Endothelial cell of umbilical vein (primary cell): ENCODE measurements around the gene JUND.

Source experiments
- EZH2 ChIP-seq: IDR thresholded peaks from 2 replicates; pipeline ENCODE4 v1.6.1; 2012; ENCODE audit warnings: borderline replicate concordance, low read depth, mild to moderate bottlenecking, moderate library complexity, low read length, inconsistent platforms; ENCODE audit not compliant: severe bottlenecking
- FOS ChIP-seq: IDR thresholded peaks from 2 replicates; pipeline ENCODE4 v1.6.1; 2011; ENCODE audit warnings: mild to moderate bottlenecking, low read length, moderate library complexity, borderline replicate concordance; ENCODE audit not compliant: insufficient read depth
- GATA2 ChIP-seq: IDR thresholded peaks from 2 replicates; pipeline ENCODE4 v1.7.0; 2011; ENCODE audit warnings: low read depth, mild to moderate bottlenecking, moderate library complexity, mixed read lengths, low read length; ENCODE audit not compliant: insufficient read length, insufficient read depth
- JUN ChIP-seq: IDR thresholded peaks from 2 replicates; pipeline ENCODE4 v1.6.1; 2011; ENCODE audit warnings: borderline replicate concordance, low read depth; ENCODE audit not compliant: insufficient read length, insufficient read depth
- MYC ChIP-seq: IDR thresholded peaks from one replicate; pipeline ENCODE4 v1.6.1; 2011; ENCODE audit warnings: mild to moderate bottlenecking, low read depth, low read length
- POLR2A ChIP-seq: IDR thresholded peaks from 2 replicates; pipeline ENCODE4 v1.6.1; 2012; ENCODE audit warnings: low read depth, mild to moderate bottlenecking, control low read depth, low read length
- POLR2AphosphoS5 ChIP-seq: IDR thresholded peaks from 2 replicates; pipeline ENCODE4 v1.6.1; 2012; ENCODE audit warnings: low read depth, mild to moderate bottlenecking, control low read depth, low read length, moderate library complexity; ENCODE audit not compliant: insufficient read depth
- TF ChIP-seq, protein P1 (sequence below), 2 donors: IDR thresholded peaks; 1 replicate in 1 of 2; 2 replicates in 1 of 2; pipeline ENCODE4 v1.5.1; 2011; ENCODE audit warnings: low read length in 2 of 2, mild to moderate bottlenecking in 2 of 2, moderate library complexity in 2 of 2, control low read depth in 1 of 2, inconsistent platforms in 1 of 2, low read depth in 1 of 2; ENCODE audit not compliant: insufficient read depth in 1 of 2; ENCODE audit errors: extremely low read depth in 1 of 2
- TF ChIP-seq, protein P2 (sequence below): IDR thresholded peaks from 2 replicates; pipeline ENCODE4 v1.6.1; 2011; ENCODE audit not compliant: insufficient read depth, insufficient read length

- TF ChIP-seq, protein P1, sequence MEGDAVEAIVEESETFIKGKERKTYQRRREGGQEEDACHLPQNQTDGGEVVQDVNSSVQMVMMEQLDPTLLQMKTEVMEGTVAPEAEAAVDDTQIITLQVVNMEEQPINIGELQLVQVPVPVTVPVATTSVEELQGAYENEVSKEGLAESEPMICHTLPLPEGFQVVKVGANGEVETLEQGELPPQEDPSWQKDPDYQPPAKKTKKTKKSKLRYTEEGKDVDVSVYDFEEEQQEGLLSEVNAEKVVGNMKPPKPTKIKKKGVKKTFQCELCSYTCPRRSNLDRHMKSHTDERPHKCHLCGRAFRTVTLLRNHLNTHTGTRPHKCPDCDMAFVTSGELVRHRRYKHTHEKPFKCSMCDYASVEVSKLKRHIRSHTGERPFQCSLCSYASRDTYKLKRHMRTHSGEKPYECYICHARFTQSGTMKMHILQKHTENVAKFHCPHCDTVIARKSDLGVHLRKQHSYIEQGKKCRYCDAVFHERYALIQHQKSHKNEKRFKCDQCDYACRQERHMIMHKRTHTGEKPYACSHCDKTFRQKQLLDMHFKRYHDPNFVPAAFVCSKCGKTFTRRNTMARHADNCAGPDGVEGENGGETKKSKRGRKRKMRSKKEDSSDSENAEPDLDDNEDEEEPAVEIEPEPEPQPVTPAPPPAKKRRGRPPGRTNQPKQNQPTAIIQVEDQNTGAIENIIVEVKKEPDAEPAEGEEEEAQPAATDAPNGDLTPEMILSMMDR (IDR thresholded peaks at IDR 0.05; ENCODE audit: extremely low read depth in 1 of 2, insufficient read depth in 1 of 2, low read depth in 1 of 2, low read length in 2 of 2): no peak
- TF ChIP-seq POLR2AphosphoS5 (peak; percentile 64), POLR2A (peak; percentile 69), MYC (no peak), EZH2 (no peak), JUN (no peak), FOS (peak; percentile 78), GATA2 (no peak)
- TF ChIP-seq, protein P2, sequence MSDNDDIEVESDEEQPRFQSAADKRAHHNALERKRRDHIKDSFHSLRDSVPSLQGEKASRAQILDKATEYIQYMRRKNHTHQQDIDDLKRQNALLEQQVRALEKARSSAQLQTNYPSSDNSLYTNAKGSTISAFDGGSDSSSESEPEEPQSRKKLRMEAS: no peak
Measured at GRCh38 chr19:18304458-18305310, 23.3 kb upstream of the JUND start.
